PFSK-1 (cell line): ENCODE results near the gene OR56A1.

ENCODE experiments used
- FOXP2 ChIP-seq: optimal IDR thresholded peaks from 2 replicates; pipeline ENCODE3; 2011; ENCODE audit warnings: borderline replicate concordance, control low read depth, inconsistent platforms; ENCODE audit not compliant: insufficient read depth; ENCODE audit errors: extremely low read length, extremely low read depth
- POLR2AphosphoS5 ChIP-seq: IDR thresholded peaks from 2 replicates; pipeline ENCODE4 v1.6.1; 2012; ENCODE audit warnings: low read depth, mild to moderate bottlenecking, control low read depth, low read length, moderate library complexity
- SIN3A ChIP-seq: IDR thresholded peaks from 2 replicates; pipeline ENCODE4 v1.6.1; 2012; ENCODE audit warnings: mild to moderate bottlenecking, low read length, moderate library complexity, borderline replicate concordance; ENCODE audit not compliant: insufficient read depth
- TAF1 ChIP-seq: IDR thresholded peaks from 2 replicates; pipeline ENCODE4 v1.6.1; 2012; ENCODE audit warnings: low read length, control low read depth, borderline replicate concordance; ENCODE audit not compliant: insufficient read depth
- TF ChIP-seq, protein P1 (sequence below), 2 experiments: IDR thresholded peaks; 2 replicates each; pipeline versions ENCODE4 v1.6.1 to v1.8.0; 2011 to 2012; ENCODE audit warnings: low read depth in 2 of 2, low read length in 2 of 2, control low read depth in 1 of 2, inconsistent platforms in 1 of 2, mild to moderate bottlenecking in 1 of 2, moderate library complexity in 1 of 2; ENCODE audit not compliant: insufficient read depth in 1 of 2

Gene OR56A1

DNA sequence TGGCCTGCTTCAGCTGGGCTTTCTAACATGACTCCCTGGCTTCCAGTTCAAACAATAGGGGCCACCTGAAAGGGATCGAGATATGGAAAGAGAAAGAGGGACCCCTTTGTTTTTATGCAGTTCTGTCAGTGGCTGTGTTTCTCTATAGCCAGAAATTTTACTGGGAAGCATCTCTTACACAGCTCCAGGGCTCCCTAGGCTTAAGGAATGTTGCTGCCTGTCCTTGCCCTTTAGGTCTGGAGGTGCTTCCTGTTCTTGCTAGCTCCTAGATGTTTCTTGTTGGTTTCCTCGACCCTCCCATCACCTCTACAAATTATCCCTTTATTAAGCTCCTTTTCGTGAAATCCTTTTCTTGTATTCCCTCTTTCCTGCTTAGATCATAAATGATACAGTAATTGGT, 21.8 kb upstream of the OR56A1 start:
- TF ChIP-seq POLR2AphosphoS5, result no peak
- no peak for TF ChIP-seq TAF1
- no peak for TF ChIP-seq FOXP2
- TF ChIP-seq, protein P1, sequence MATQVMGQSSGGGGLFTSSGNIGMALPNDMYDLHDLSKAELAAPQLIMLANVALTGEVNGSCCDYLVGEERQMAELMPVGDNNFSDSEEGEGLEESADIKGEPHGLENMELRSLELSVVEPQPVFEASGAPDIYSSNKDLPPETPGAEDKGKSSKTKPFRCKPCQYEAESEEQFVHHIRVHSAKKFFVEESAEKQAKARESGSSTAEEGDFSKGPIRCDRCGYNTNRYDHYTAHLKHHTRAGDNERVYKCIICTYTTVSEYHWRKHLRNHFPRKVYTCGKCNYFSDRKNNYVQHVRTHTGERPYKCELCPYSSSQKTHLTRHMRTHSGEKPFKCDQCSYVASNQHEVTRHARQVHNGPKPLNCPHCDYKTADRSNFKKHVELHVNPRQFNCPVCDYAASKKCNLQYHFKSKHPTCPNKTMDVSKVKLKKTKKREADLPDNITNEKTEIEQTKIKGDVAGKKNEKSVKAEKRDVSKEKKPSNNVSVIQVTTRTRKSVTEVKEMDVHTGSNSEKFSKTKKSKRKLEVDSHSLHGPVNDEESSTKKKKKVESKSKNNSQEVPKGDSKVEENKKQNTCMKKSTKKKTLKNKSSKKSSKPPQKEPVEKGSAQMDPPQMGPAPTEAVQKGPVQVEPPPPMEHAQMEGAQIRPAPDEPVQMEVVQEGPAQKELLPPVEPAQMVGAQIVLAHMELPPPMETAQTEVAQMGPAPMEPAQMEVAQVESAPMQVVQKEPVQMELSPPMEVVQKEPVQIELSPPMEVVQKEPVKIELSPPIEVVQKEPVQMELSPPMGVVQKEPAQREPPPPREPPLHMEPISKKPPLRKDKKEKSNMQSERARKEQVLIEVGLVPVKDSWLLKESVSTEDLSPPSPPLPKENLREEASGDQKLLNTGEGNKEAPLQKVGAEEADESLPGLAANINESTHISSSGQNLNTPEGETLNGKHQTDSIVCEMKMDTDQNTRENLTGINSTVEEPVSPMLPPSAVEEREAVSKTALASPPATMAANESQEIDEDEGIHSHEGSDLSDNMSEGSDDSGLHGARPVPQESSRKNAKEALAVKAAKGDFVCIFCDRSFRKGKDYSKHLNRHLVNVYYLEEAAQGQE (IDR thresholded peaks at IDR 0.05; ENCODE audit: insufficient read depth in 1 of 2, low read depth in 2 of 2, low read length in 2 of 2), result no peak
- no peak for TF ChIP-seq SIN3A

DNA sequence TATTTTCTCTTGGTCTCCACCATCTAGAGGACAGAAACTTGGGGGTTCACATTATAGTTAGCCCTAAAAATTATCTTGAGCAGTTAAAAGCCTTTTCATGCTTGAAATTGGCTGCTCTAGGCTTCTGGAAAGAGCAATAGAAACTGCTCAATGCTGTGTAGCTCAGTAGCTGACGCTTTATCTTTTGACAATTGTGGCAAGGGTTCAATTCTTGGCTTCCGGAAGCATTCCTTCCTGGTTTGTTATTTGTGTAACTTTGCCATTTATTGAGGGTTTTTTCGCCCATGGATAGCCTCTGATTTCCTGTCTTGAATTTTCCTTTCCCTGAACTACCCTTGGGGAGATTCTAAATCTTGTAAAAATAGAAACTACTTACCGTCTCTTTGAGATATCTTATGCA, 10.3 kb upstream of the OR56A1 start:
- TF ChIP-seq, protein P1 (IDR thresholded peaks at IDR 0.05; ENCODE audit: insufficient read depth in 1 of 2, low read depth in 2 of 2, low read length in 2 of 2), result no peak
- TF ChIP-seq SIN3A (no peak), FOXP2 (no peak), POLR2AphosphoS5 (no peak), TAF1 (no peak)

DNA sequence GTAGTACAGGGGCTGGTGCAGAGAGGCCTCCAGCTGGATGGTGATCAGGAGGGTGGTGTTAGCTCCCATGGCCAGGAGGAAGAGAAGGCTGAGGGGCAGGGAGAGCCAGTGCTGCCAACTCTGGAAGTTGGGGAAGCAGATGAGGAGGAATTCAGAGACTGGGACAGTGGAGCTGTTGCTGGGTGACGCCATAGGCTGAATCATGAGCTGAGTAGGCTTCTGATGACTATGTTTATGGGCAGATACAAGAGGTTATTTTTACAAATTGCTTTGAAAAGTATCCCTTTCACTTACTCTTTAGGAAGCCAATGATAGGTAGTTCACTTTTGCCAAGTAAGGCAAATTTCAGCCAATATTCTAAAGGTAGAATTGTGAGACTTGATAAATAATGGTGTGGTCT, 3.1 kb downstream of the OR56A1 start:
- TF ChIP-seq, protein P1 (IDR thresholded peaks at IDR 0.05; ENCODE audit: insufficient read depth in 1 of 2, low read depth in 2 of 2, low read length in 2 of 2), result no peak
- TF ChIP-seq TAF1, result no peak
- no peak for TF ChIP-seq SIN3A
- no peak for TF ChIP-seq FOXP2
- no peak for TF ChIP-seq POLR2AphosphoS5

DNA sequence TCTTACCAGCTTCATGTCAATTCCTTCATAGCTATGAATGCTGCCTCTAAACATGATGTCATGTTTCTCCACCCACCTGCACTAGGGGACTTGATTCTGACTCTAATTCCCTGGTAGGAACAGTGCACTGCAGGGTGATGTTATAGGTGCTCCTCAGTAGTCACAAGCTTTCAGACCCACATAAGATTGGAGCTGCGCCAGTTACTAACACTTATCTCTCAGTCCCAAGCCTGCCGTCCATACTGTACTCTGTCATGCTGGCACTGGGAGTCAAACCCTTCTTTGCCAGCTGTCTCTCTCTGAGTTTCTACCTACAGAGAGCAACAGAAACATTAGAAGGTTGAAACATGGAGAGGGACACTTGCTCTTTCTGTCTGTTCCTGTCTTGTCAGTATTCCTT, 5.5 kb downstream of the OR56A1 start:
- no peak for TF ChIP-seq FOXP2
- TF ChIP-seq, protein P1 (IDR thresholded peaks at IDR 0.05; ENCODE audit: insufficient read depth in 1 of 2, low read depth in 2 of 2, low read length in 2 of 2), result no peak
- no peak for TF ChIP-seq SIN3A
- no peak for TF ChIP-seq POLR2AphosphoS5
- TF ChIP-seq TAF1, result no peak

DNA sequence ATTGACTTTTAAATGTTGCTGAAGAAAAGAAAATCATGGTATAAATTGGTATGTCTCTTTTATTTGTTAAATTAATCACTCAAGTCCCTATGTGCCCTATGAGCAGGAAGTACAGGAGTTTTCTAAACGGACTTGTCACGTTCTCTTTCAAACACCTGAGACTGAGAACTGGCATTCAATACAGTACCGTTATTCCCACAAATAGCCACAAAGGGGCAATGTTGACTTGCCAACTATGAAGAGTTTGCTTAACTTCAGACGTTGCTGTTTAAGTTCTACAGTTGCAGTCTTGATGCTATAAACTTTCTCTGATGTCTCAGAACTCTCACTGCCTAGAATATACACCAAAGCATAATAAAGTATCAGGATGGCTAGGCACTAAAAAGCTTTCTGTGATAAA, 7.6 kb downstream of the OR56A1 start:
- TF ChIP-seq POLR2AphosphoS5, result no peak
- TF ChIP-seq, protein P1 (IDR thresholded peaks at IDR 0.05; ENCODE audit: insufficient read depth in 1 of 2, low read depth in 2 of 2, low read length in 2 of 2), result no peak
- TF ChIP-seq FOXP2, result no peak
- TF ChIP-seq SIN3A, result no peak
- TF ChIP-seq TAF1, result no peak
